Right lobe of liver (tissue), 6 donors: Measurements from ENCODE around the gene HOXC13. TPM values are rescaled to one million over a fixed set of nuclear protein-coding genes. Genes with fewer than 3 reads are reported as not detected.

Experiments
- ATAC-seq, 4 donors: fragments of 200-7000 bp; cut with Tn5 transposase; one replicate each; pipeline ENCODE4 v1.9.1; 2020; ENCODE audit warnings: mild to moderate bottlenecking in 4 of 4, moderate library complexity in 4 of 4
- DNase-seq, 3 donors: peaks; one replicate each; pipeline ENCODE4 v3.0.0-alpha.2; 2020
- H3K27ac ChIP-seq, 3 donors: fragments of 200-600 bp; one replicate each; pipeline ENCODE4 v1.8.0; 2022
- H3K27me3 ChIP-seq, 2 donors: fragments of 200-600 bp; one replicate each; pipeline ENCODE4 v1.8.0; 2022
- H3K36me3 ChIP-seq, 4 donors: fragments of 200-600 bp; sonication (generic) in 1 of 4; one replicate each; pipeline versions ENCODE4 v1.5.1 to v1.8.0; 2017 to 2022; ENCODE audit warnings: control low read depth in 1 of 4
- H3K4me1 ChIP-seq, 4 donors: fragments of 200-600 bp; sonication (generic) in 1 of 4; one replicate each; pipeline versions ENCODE4 v1.5.1 to v1.8.0; 2017 to 2022; ENCODE audit warnings: control low read depth in 1 of 4
- H3K4me3 ChIP-seq, 3 donors: fragments of 200-600 bp; one replicate each; pipeline ENCODE4 v1.8.0; 2022
- H3K9me3 ChIP-seq, 4 donors: fragments of 200-600 bp; sonication (generic) in 1 of 4; one replicate each; pipeline versions ENCODE4 v1.5.1 to v1.8.0; 2017 to 2022; ENCODE audit warnings: control low read depth in 1 of 4
- POLR2A ChIP-seq: fragments of 450-650 bp; IDR thresholded peaks from one replicate; pipeline ENCODE4 v1.6.1; 2017; ENCODE audit warnings: antibody characterized with exemption, mild to moderate bottlenecking
- WGBS: methylation state at CpG from one replicate; pipeline ENCODE4 v1.1.6; 2018; ENCODE audit warnings: low coverage, low lambda C conversion rate; ENCODE audit not compliant: insufficient coverage; ENCODE audit errors: missing lambda C conversion rate; 5-methylcytosine and 5-hydroxymethylcytosine counted together
- intact Hi-C, 2 donors: fragments of 100-400 bp; cut with DNase I; formaldehyde crosslinking; loops; one replicate each; pipeline versions ENCODE4 v1.11.2 to v1.14.1; 2022
- total RNA-seq, 6 experiments: library from RNA; depleted of rRNA in 2 of 6; stranded (reverse); fragments of >200 nt in 2 of 6; fragmentation: NEBNext Ultra II Directional in 3 of 6; extraction: Animal tissue kit (Norgen Biotek cat#: 25700) in 3 of 6; gene quantifications; one replicate each; pipeline versions ENCODE4 v1.1.0 to v1.2.4, GENCODE V29; 2016 to 2023
- TF ChIP-seq, protein P1 (sequence below), 4 donors: fragments of 200-600 bp in 3 of 4; fragments of 450-650 bp in 1 of 4; IDR thresholded peaks; one replicate each; pipeline versions ENCODE4 v1.5.1 to v1.8.0; 2016 to 2022; ENCODE audit warnings: antibody characterized with exemption in 4 of 4, mild to moderate bottlenecking in 2 of 4
- donor health status: DM: no; HTN: yes; CAD: no.
- donor health status: DM: no; HTN: no; CAD: no.
- donor health status: DM: no; HTN: no; CAD: no.
- donor health status: DM: no; HTN: yes; CAD: no.
- donor health status: DM: no; HTN: yes; CAD: no.

Gene HOXC13
- total RNA-seq, 6 experiments from 2014 or later, result not detected

DNA sequence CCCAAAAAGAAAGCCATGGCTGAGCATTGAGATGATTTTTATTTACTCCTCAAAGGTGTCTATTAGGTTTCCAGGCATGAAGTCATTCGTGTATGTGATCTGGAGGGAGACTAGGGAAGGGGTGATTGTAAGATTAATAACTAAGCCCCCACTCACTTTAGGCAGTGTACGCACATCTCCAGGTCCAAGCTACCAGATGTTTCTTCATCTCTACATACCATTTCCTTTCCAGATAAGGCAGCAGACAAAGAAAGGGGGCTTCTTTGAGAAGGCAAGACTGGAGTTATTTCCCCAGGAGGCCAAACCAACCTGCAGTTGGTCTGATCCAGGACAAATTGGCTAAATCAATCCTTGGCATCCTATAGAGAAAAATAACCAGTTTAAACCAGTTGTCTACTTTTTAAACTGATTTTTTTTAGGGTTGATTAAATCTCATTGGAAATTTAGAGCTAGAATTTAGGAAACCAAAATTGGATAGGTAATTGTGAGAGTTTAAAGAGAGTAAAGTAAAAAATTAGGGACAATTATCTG is 3.9 kb downstream of the HOXC13 start:
- Histone ChIP-seq H3K4me3 (no peak overlapping the region), H3K4me1 (no peaks in the 10 kb centered on the region), H3K27ac (no peak overlapping the region), H3K27me3 (peaks cover 8 to 64% of the 10 kb centered on the region in 2 donors), H3K36me3 (no peaks in the 10 kb centered on the region), H3K9me3 (no peaks in the 10 kb centered on the region)
- intact Hi-C loops, result no loop called here
- no peak for DNase-seq
- TF ChIP-seq POLR2A, result no peak
- TF ChIP-seq, protein P1, sequence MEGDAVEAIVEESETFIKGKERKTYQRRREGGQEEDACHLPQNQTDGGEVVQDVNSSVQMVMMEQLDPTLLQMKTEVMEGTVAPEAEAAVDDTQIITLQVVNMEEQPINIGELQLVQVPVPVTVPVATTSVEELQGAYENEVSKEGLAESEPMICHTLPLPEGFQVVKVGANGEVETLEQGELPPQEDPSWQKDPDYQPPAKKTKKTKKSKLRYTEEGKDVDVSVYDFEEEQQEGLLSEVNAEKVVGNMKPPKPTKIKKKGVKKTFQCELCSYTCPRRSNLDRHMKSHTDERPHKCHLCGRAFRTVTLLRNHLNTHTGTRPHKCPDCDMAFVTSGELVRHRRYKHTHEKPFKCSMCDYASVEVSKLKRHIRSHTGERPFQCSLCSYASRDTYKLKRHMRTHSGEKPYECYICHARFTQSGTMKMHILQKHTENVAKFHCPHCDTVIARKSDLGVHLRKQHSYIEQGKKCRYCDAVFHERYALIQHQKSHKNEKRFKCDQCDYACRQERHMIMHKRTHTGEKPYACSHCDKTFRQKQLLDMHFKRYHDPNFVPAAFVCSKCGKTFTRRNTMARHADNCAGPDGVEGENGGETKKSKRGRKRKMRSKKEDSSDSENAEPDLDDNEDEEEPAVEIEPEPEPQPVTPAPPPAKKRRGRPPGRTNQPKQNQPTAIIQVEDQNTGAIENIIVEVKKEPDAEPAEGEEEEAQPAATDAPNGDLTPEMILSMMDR (IDR thresholded peaks at IDR 0.05), result no peak
- 6% methylated on average over 2 of the region's 2 CpGs for WGBS
- ATAC-seq, result no peak

DNA sequence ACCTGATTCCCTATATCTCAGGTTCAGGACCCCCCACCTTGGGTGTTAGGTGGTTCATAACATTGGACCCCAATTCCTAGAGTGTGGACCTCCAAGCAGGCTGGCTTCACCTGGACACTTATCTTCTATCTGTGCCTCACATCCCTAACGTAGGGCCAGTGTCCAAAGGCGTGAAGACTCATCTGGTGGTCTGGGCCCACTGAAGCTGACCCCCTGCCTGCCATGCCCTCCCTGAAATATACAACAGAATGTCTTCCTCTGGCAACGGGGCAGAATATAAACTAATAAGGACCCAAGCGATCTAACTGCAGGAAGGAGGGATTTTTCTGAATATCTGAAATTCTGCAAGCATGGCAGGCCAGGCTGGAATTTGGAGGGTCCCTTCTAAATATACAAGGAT is 5.6 kb downstream of the HOXC13 start:
- intact Hi-C loops, result no loop called here
- Histone ChIP-seq H3K4me1 (no peaks in the 10 kb centered on the region), H3K27me3 (peaks cover 4 to 53% of the 10 kb centered on the region in 2 donors), H3K27ac (no peak overlapping the region), H3K4me3 (no peak overlapping the region), H3K36me3 (no peaks in the 10 kb centered on the region), H3K9me3 (no peaks in the 10 kb centered on the region)
- DNase-seq (no peak), ATAC-seq (no peak)
- no peak for TF ChIP-seq POLR2A
- TF ChIP-seq, protein P1 (IDR thresholded peaks at IDR 0.05), result no peak
- 10% methylated on average over 4 of the region's 4 CpGs for WGBS

DNA sequence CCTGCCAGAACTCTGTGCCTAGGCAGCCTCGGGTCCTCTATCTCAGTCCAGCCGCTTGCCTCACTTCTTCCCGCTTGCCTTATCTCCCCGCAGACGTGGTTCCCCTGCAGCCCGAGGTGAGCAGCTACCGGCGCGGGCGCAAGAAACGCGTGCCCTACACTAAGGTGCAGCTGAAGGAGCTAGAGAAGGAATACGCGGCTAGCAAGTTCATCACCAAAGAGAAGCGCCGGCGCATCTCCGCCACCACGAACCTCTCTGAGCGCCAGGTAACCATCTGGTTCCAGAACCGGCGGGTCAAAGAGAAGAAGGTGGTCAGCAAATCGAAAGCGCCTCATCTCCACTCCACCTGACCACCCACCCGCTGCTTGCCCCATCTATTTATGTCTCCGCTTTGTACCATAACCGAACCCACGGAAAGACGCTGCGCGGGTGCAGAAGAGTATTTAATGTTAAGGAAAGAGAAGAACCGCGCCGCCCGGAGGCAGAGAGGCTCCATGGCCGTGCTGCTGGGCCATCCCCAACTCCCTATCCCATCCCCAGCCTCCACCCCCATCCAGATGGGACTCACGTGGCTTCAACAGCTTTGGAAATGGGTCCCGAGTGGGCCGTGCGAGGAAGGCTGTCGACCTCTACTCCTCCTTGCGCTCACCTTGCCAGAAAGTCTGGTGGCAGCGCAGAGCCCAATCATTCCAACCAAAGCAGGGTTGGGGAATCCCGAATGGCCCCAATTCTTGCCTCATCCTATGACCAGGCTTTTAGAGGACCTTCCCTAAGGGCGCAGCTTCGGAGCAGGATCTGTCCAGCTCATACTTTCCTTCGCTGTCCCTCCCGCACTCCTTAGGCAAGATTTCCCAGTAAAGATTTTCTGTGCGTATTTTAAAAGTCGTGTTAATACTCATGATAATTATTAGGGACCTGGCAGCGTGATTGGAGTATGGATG is 6.5 kb downstream of the HOXC13 start:
- no peak for ATAC-seq
- intact Hi-C loops, result no loop called here
- Histone ChIP-seq H3K27me3 (peaks cover 4 to 47% of the 10 kb centered on the region in 2 donors), H3K27ac (no peak overlapping the region), H3K4me3 (no peak overlapping the region), H3K9me3 (no peaks in the 10 kb centered on the region), H3K4me1 (no peaks in the 10 kb centered on the region), H3K36me3 (no peaks in the 10 kb centered on the region)
- no peak for DNase-seq
- TF ChIP-seq POLR2A, result no peak
- TF ChIP-seq, protein P1 (IDR thresholded peaks at IDR 0.05), result no peak
- WGBS, result 8% methylated on average over 25 of the region's 51 CpGs

DNA sequence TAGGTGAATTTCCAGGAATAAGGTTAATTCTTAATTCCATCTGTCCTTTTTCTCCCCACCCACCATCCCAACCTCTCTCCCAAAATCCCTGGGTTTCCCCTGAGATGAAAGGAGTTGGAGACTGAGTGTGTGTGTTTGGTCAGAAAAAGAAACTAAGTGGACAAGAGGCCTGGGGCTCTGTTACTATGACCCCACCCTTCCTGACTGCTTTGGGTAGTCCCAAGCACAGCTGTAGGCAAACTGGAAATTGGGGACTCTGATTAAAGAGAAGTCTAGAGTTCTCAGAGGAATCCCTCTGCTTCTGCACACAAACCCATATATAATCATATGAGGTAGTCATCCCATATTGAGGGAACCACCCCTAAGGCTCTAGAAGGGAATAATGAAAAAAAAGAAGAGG is 9.1 kb downstream of the HOXC13 start:
- TF ChIP-seq, protein P1 (IDR thresholded peaks at IDR 0.05), result no peak
- TF ChIP-seq POLR2A, result no peak
- H3K9me3 ChIP-seq, result no peaks in the 10 kb centered on the region
- no peaks in the 10 kb centered on the region for H3K36me3 ChIP-seq
- peaks cover 8 to 60% of the 10 kb centered on the region in 2 donors for H3K27me3 ChIP-seq
- H3K27ac ChIP-seq, result no peak overlapping the region
- no peak overlapping the region for H3K4me3 ChIP-seq
- intact Hi-C loops, result no loop called here
- peaks cover 0 to 3% (median 0%) of the 10 kb centered on the region in 4 donors for H3K4me1 ChIP-seq
- no peak for DNase-seq
- no peak for ATAC-seq
